Esophagus muscularis mucosa (tissue), 4 donors: ENCODE measurements around the gene CACNA2D2. TPM values are rescaled to one million over a fixed set of nuclear protein-coding genes. Genes with fewer than 3 reads are reported as not detected.

ENCODE experiments used
- DNase-seq: peaks from one replicate; pipeline ENCODE4 v3.0.0-alpha.2; 2017; ENCODE audit errors: extremely low spot score
- H3K27ac ChIP-seq, 4 donors: fragments of 200-600 bp; sonication (generic); replicated peaks in 1 of 4; 1 replicate in 3 of 4; 2 replicates in 1 of 4; pipeline ENCODE4 v1.5.1; 2016 to 2019; ENCODE audit warnings: mild to moderate bottlenecking in 1 of 4
- H3K27me3 ChIP-seq, 4 donors: fragments of 200-600 bp; sonication (generic); one replicate each; pipeline versions ENCODE4 v1.5.1 to v1.6.0; 2016 to 2019
- H3K36me3 ChIP-seq, 4 donors: fragments of 200-600 bp; sonication (generic); one replicate each; pipeline ENCODE4 v1.5.1; 2016 to 2019
- H3K4me1 ChIP-seq, 4 donors: fragments of 200-600 bp; sonication (generic); one replicate each; pipeline ENCODE4 v1.5.1; 2016 to 2019
- H3K4me3 ChIP-seq, 4 donors: fragments of 200-600 bp; sonication (generic); 1 replicate in 2 of 4; 2 replicates in 2 of 4; pipeline ENCODE4 v1.5.1; 2016 to 2019; ENCODE audit warnings: mild to moderate bottlenecking in 4 of 4, moderate library complexity in 1 of 4
- H3K9me3 ChIP-seq, 4 donors: fragments of 200-600 bp; sonication (generic); 1 replicate in 3 of 4; 2 replicates in 1 of 4; pipeline ENCODE4 v1.5.1; 2016 to 2019
- CTCF ChIP-seq, 3 experiments: fragments of 200-600 bp in 2 of 3; fragments of 450-650 bp in 1 of 3; sonication (generic) in 2 of 3; IDR thresholded peaks; one replicate each; pipeline ENCODE4 v1.5.1; 2017 to 2019; ENCODE audit warnings: antibody characterized with exemption in 3 of 3, mild to moderate bottlenecking in 2 of 3, moderate library complexity in 1 of 3
- EP300 ChIP-seq: sonication (generic); formaldehyde crosslinking; IDR thresholded peaks from one replicate; pipeline ENCODE4 v1.6.1; 2017; ENCODE audit warnings: antibody characterized with exemption
- POLR2A ChIP-seq: fragments of 450-650 bp; IDR thresholded peaks from one replicate; pipeline ENCODE4 v1.6.1; 2017; ENCODE audit warnings: antibody characterized with exemption, moderate library complexity, mild to moderate bottlenecking, low read depth
- POLR2AphosphoS5 ChIP-seq, 2 donors: sonication (generic); formaldehyde crosslinking; IDR thresholded peaks; one replicate each; pipeline ENCODE4 v1.6.1; 2017; ENCODE audit warnings: antibody characterized with exemption in 2 of 2
- WGBS: methylation state at CpG from one replicate; pipeline ENCODE4 v1.1.5; 2018; 5-methylcytosine and 5-hydroxymethylcytosine counted together
- intact Hi-C: fragments of 100-400 bp; cut with DNase I; formaldehyde crosslinking; loops from one replicate; pipeline ENCODE4 v1.15.1; 2023
- total RNA-seq, 4 donors: library from RNA; depleted of rRNA; stranded (reverse); fragments of >200 nt; gene quantifications; one replicate each; pipeline versions ENCODE4 v1.1.0 to v1.2.1, GENCODE V29; 2016

The CACNA2D2 gene
- total RNA-seq, 4 donors from 2014 or later: 0.84 to 2.8 (median 1.1) TPM

- no peak for TF ChIP-seq POLR2A
- TF ChIP-seq CTCF (IDR thresholded peaks at IDR 0.05): no peak
- no peak for TF ChIP-seq POLR2AphosphoS5 (IDR thresholded peaks at IDR 0.05)
- TF ChIP-seq EP300: no peak
- Histone ChIP-seq H3K36me3 (peaks cover 10 to 46% (median 40%) of the 10 kb centered on the region in 4 donors), H3K4me1 (peaks cover 50 to 88% (median 82%) of the 10 kb centered on the region in 4 donors), H3K9me3 (no peaks in the 10 kb centered on the region), H3K27me3 (no peaks in the 10 kb centered on the region), H3K4me3 (peak overlapping the region; percentile 12 to 86 (median 78)), H3K27ac (peak overlapping the region; percentile 93 to 95 (median 93))
- intact Hi-C loops: no loop called here
- 46% methylated on average over 4 of the region's 4 CpGs for WGBS
- DNase-seq: no peak
Observed at GRCh38 chr3:50323092-50323600, 180.3 kb downstream of the CACNA2D2 start.

DNA sequence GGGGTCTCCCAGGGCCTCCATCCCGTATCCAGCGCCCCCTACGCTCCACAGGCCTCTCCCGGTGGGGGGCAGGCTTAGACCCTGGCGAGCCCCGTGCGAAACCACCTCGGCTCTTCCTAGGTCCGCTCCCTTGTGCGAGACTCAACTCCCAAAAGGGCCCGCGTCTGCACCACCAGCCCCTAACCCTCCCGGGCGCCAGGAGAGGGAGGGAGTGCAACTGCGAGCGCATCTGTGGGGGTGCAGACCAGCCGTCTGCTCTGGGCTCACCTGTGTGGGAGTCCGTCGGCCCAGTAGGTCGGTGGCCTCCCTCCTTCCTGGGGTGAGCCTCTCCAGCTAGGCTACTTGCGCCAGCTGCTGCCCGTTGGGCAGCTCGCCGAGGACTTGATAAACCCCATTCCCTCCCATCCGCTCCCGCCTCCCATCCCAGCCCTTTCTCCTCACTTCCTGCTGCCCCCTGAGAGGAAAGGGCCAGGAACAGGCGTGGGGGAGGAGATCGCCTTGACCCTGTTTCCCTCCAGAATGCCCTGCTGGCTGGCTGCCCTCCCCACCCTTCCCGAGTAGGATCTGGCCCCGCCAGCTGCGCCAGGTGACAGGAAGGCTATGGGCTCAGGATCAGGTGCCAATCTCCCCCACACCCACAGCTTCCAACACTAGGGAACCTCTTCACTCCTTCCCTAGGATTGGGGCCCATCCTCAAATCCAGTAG lies 180.9 kb downstream of the CACNA2D2 start, which contains the start of gene HYAL2:
Gene HYAL2, minus strand, starts transcription at position 360 of the 706 bp plus-strand sequence. CDS start 2,256 bp downstream, outside the sequence.
- peak within 1 kb of the TSS; percentile 72 to 88 (median 84) for H3K4me3 ChIP-seq
- H3K27ac ChIP-seq: peak within 1 kb of the TSS; percentile 93 to 95 (median 93)
- H3K36me3 ChIP-seq: peaks cover 10 to 52% (median 46%) of the 10 kb centered on the region in 4 donors
- intact Hi-C loops: no loop called here
- no peak for DNase-seq
- WGBS: 48% methylated on average over 19 of the region's 31 CpGs
- no peaks in the 10 kb centered on the region for H3K9me3 ChIP-seq
- peaks cover 55 to 91% (median 85%) of the 10 kb centered on the region in 4 donors for H3K4me1 ChIP-seq
- TF ChIP-seq EP300 (no peak), POLR2A (no peak), CTCF (IDR thresholded peaks at IDR 0.05) (no peak), POLR2AphosphoS5 (IDR thresholded peaks at IDR 0.05) (peak; percentile 62 to 66)
- no peaks in the 10 kb centered on the region for H3K27me3 ChIP-seq

DNA sequence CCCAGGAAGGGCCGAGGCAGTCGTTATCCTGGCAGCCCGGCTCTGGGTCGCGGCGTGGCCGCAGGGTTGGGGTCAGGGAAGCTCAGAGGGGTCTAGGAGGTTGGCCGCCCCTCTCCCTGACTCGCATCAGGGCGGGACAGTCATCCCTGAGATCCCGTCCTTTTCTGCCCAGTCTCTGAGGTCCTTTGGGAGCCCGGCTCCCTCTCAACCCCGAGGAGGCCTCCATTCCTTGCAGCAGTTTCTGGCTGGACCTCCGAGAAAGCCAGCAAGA lies 181.4 kb downstream of the CACNA2D2 start:
- intact Hi-C loops: no loop called here
- no peaks in the 10 kb centered on the region for H3K27me3 ChIP-seq
- H3K27ac ChIP-seq: peak overlapping the region; percentile 93 to 95 (median 93)
- TF ChIP-seq POLR2AphosphoS5 (IDR thresholded peaks at IDR 0.05) (no peak), CTCF (IDR thresholded peaks at IDR 0.05) (no peak), EP300 (no peak), POLR2A (no peak)
- 28% methylated on average over 6 of the region's 14 CpGs for WGBS
- H3K4me3 ChIP-seq: peak overlapping the region; percentile 72 to 88 (median 84)
- peaks cover 55 to 91% (median 84%) of the 10 kb centered on the region in 4 donors for H3K4me1 ChIP-seq
- no peak for DNase-seq
- no peaks in the 10 kb centered on the region for H3K9me3 ChIP-seq
- peaks cover 10 to 56% (median 51%) of the 10 kb centered on the region in 4 donors for H3K36me3 ChIP-seq

DNA sequence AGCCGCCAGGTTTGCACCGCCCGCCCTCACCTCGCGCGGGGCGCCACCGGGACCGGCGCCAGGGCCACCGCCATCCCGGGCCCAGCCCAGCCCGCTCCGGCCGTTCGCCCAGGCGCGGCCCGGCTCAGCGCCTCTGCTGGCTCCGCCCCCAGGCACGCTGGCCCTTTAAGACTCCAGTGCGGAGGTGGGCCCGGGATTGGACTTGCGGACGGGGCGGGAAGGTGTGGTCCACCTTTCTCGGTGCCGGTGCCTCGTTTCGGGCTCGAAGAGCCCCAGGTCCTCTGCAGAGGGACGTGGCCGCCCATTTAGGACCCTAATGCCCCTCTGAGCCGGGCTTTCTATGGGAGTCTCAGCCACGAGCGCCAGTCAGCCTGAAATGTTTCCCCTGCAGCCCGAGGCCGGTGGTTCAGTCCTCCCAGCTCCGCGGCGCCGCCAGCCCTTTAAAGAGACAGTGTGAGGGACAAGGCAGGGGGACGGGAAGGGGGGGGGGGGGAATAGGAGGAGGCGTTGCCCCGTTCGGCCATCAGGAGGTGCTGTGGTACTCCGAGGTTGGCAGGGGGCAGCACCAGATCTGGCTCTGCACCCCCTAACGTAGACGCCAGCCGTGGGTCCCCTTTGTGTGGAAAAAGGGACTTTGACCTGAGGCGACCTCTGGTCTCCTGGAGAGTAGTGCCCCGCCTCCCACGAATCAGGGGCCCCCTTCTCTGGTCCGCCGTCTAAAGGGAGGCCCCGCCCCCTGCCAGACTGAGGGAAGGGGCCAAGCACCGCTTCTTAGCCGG lies 181.9 kb downstream of the CACNA2D2 start:
- Histone ChIP-seq H3K27me3 (no peaks in the 10 kb centered on the region), H3K9me3 (no peaks in the 10 kb centered on the region), H3K4me3 (peak overlapping the region; percentile 72 to 88 (median 84)), H3K36me3 (peaks cover 10 to 59% (median 52%) of the 10 kb centered on the region in 4 donors), H3K4me1 (peaks cover 56 to 91% (median 84%) of the 10 kb centered on the region in 4 donors), H3K27ac (peak overlapping the region; percentile 93 to 95 (median 93))
- WGBS: 10% methylated on average over 7 of the region's 59 CpGs
- peak; percentile 97 for DNase-seq
- intact Hi-C loops: no loop called here
- TF ChIP-seq POLR2AphosphoS5 (IDR thresholded peaks at IDR 0.05) (peak in 1 of 2 donors; percentile 58), CTCF (IDR thresholded peaks at IDR 0.05) (peak; percentile 40 to 64 (median 48)), EP300 (no peak), POLR2A (no peak)
